ENCODE measurements around the gene WIPF1.

- no peak for TF ChIP-seq BHLHE40 (IDR thresholded peaks at IDR 0.05; ENCODE audit: low read depth, low read length)
- peak; percentile 28 for TF ChIP-seq CTCF (IDR thresholded peaks at IDR 0.05)
- TF ChIP-seq POLR2A (IDR thresholded peaks at IDR 0.05; ENCODE audit: low read length) = no peak
- no peak for TF ChIP-seq REST (IDR thresholded peaks at IDR 0.05)
These were observed 50.8 kb downstream of the WIPF1 start for GRCh38 chr2:174546519-174547506.

All from A549 (cell line).